GM12801 (cell line): ENCODE measurements around the gene MND1.

ENCODE experiments used
- CTCF ChIP-seq: IDR thresholded peaks from one replicate; pipeline ENCODE4 v1.5.1; 2011; ENCODE audit warnings: control low read depth; ENCODE audit not compliant: insufficient read length; ENCODE audit errors: extremely low read depth

Gene MND1

DNA sequence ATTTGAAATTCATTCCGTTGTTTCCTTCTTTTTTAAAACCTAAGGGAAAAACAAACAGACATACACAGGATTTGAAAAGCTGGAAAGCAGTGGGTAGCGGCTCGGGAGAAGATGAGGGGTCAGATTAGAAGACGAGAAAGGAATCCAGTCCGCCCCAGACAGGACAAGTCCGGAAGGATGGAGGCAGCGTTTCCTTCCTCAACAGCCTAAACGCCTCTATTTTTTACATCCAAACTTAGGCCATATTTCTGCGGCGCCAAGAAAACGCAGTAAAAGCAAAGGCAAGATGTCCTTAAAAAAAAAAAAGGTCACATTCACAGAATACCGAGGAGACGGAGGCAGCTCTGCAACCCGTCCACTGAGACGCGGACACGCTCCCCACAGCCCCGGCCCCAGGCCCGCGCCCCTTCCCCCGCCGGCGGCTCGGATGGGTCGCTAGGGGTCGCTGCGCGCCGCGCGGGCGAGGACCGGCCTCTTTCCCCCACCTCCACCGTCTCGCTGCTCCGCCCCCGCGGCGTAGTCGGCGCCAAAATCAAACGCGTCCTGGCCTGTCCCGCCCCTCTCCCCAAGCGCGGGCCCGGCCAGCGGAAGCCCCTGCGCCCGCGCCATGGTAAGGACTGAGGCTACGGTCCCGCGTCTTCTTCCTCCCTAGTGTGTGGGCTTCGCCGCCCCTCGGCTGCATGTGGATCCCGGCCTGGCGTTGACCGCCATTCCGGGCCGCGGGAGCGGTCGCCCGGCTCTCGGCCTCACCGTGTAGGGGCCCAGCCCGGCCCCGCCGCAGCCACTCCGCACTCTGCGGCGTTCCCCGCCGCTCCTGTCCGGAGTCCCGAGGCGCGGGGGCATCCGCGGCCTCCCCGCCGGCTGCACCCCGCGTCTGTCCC lies at the start of gene MND1:
TSS of gene MND1 (plus strand) at position 558 of the 881 bp plus-strand sequence. CDS start at position 608, 50 bp downstream.
- TF ChIP-seq CTCF, result no peak

DNA sequence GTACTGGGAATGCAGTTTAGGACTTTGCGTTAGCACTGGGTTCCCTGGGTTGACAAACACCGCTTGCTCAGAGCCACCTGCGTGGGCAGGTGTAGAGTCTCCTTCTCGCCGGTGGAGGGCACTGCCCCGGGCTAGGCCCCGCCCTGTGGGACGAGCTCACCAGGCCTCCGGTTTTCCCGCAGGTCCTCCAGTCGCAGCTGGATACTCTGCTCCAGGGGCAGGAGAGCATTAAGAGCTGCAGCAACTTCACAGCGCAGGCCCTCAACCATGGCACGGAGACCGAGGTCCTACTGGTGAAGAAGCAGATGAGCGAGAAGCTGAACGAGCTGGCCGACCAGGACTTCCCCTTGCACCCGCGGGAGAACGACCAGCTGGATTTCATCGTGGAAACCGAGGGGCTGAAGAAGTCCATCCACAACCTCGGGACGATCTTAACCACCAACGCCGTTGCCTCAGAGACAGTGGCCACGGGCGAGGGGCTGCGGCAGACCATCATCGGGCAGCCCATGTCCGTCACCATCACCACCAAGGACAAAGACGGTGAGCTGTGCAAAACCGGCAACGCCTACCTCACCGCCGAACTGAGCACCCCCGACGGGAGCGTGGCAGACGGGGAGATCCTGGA lies 49.2 kb upstream of the MND1 start:
- no peak for TF ChIP-seq CTCF

DNA sequence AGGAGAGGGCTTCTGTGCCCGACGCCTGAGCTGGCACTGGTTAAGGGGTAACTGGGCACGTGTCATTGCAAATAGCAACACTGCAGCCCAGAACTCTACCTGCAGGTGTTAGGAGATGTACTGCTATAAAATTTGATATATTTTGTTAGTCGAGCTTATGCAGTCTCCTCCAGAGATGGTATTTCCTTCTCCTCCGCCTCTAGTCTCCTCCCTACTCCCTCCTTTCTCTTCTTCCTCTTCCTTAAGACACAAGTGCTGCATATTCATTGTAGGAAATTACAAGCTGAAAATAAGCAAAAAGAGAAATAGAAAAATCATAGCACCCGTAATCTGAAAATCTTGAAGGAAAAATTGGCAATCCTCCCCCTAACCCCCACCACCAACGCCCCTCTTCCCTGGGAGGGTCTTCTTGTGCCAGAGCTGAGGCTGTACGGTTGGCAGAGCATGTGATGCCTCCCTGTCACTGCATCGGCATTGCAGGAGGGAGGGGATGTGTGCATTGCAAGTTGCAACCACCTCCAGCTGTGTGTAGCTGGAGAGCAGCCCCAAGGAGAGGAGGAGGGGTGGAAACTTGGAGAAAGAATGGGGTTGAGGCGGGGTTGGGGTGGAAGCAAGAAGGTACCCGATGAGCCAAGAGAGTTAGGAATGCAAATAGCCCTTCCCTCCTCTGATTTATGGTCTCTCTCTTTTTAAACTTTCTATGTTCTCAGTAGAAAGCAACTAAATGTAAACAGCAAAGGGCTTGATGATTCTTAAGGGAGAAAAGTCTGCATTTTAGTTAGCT lies 48.3 kb upstream of the MND1 start:
- TF ChIP-seq CTCF, result no peak

DNA sequence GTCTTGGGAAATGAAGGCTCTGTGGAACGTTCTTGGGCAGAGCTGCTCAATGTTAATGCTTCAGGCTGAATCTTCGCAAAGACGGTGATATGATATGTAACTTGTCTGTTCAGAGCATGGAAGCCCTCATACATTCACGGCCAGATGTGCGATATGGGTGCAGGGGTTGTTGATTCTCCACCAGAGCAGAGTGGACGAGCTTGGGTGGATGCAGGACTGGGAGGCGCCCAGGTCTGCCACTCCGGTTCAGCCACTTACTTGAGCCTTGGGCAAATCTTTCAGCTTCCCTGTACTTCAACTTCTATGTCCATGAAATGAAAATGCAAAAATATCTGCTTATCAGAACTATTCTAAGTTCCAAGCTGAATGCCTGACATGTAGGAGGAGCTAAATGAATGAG lies 47.4 kb upstream of the MND1 start:
- TF ChIP-seq CTCF, result no peak

- no peak for TF ChIP-seq CTCF
These were observed 33.7 kb upstream of the MND1 start for GRCh38 chr4:153310793-153311192.

DNA sequence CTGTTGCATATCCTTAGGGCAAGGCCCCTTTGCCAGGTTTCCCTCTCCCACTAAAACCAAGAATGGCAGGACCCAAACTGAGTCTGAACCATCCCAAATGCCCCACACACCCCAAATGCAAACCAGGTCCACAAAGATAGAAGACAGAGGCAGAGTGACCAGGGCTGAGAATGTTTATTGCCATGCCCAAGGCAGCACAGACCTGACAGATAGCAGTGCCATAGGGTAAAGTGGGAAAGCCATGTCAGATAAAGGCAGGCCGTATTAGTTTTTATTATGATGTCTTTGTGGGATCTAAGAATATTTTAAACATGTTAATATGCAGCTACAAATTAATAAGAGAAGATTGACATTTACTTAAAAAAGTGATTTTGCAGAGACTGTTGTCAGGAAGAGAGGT lies 29.6 kb upstream of the MND1 start:
- TF ChIP-seq CTCF, result no peak

GRCh38 chr4:153318696-153319320 lies 25.7 kb upstream of the MND1 start:
- no peak for TF ChIP-seq CTCF
